DOHH2 (cell line): ENCODE results near the gene GUCY2D.

ENCODE experiments used
- H3F3A ChIP-seq: fragments of 200-600 bp; sonication (generic), shearing (Covaris generic); 2 replicates; pipeline ENCODE4 v1.6.0; 2016; ENCODE audit warnings: antibody characterized with exemption, mild to moderate bottlenecking; ENCODE audit not compliant: control insufficient read depth, insufficient read depth
- H3K27ac ChIP-seq: fragments of 200-600 bp; sonication (generic); 2 replicates; pipeline ENCODE4 v1.5.1; 2014; ENCODE audit warnings: low read depth, mild to moderate bottlenecking, low read length, moderate library complexity
- H3K27me3 ChIP-seq: fragments of 200-600 bp; sonication (generic); 2 replicates; pipeline ENCODE4 v1.6.1; 2014; ENCODE audit warnings: mild to moderate bottlenecking, low read length, mixed read lengths; ENCODE audit not compliant: control insufficient read depth
- H3K36me3 ChIP-seq: fragments of 200-600 bp; sonication (generic); 2 replicates; pipeline ENCODE4 v1.6.1; 2014; ENCODE audit warnings: mild to moderate bottlenecking, low read length, moderate library complexity, mixed read lengths; ENCODE audit not compliant: control insufficient read depth
- H3K4me1 ChIP-seq: fragments of 200-600 bp; sonication (generic); 2 replicates; pipeline ENCODE4 v1.6.1; 2014; ENCODE audit warnings: mild to moderate bottlenecking, low read length, mixed read lengths; ENCODE audit not compliant: control insufficient read depth
- H3K4me2 ChIP-seq: fragments of 200-600 bp; sonication (generic); 2 replicates; pipeline ENCODE4 v1.6.0; 2014; ENCODE audit warnings: mild to moderate bottlenecking, low read length, moderate library complexity
- H3K4me3 ChIP-seq: fragments of 200-600 bp; sonication (generic); 2 replicates; pipeline ENCODE4 v1.5.1; 2014; ENCODE audit warnings: mild to moderate bottlenecking, low read length, mixed read lengths
- H3K79me2 ChIP-seq: fragments of 200-600 bp; sonication (generic); 2 replicates; pipeline ENCODE4 v1.6.1; 2014; ENCODE audit warnings: mild to moderate bottlenecking, low read length, mixed read lengths; ENCODE audit not compliant: control insufficient read depth
- H3K9me2 ChIP-seq: fragments of 200-600 bp; sonication (generic); replicated peaks from 2 replicates; pipeline ENCODE4 v1.6.1; 2014; ENCODE audit warnings: mild to moderate bottlenecking, low read length, mixed read lengths; ENCODE audit not compliant: control insufficient read depth
- H3K9me3 ChIP-seq: fragments of 200-600 bp; sonication (generic); 2 replicates; pipeline ENCODE4 v1.6.1; 2014; ENCODE audit warnings: antibody characterized with exemption, low read length, mixed read lengths; ENCODE audit not compliant: control insufficient read depth, insufficient read depth
- H4K20me1 ChIP-seq: fragments of 200-600 bp; sonication (generic); 2 replicates; pipeline ENCODE4 v1.6.0; 2014; ENCODE audit warnings: low read depth, mild to moderate bottlenecking, antibody characterized with exemption, low read length, moderate library complexity; ENCODE audit not compliant: control insufficient read depth, insufficient read depth
- CTCF ChIP-seq: fragments of 200-600 bp; sonication (generic); IDR thresholded peaks from one replicate; pipeline ENCODE4 v1.5.1; 2014; ENCODE audit warnings: antibody characterized with exemption, mild to moderate bottlenecking, low read depth, low read length; ENCODE audit not compliant: poor library complexity, severe bottlenecking
- EZH2phosphoT487 ChIP-seq: fragments of 200-600 bp; sonication (generic); IDR thresholded peaks from 2 replicates; pipeline ENCODE4 v1.6.1; 2017; ENCODE audit warnings: borderline replicate concordance, mild to moderate bottlenecking, antibody characterized with exemption, low read length, moderate library complexity, mixed read lengths

GUCY2D gene

GRCh38 chr17:8038954-8039610, 36.7 kb downstream of the GUCY2D start, which contains the start of gene ALOX15B:
ALOX15B (plus strand) TSS chr17:8039059; CDS start chr17:8039156, 97 bp downstream.
- Histone ChIP-seq H3K9me2 (no peaks in the 10 kb centered on the region), H3K79me2 (no peaks in the 10 kb centered on the region), H3F3A (no peaks in the 10 kb centered on the region), H3K4me3 (no peak within 1 kb of the TSS), H3K27me3 (peaks cover 6% of the 10 kb centered on the region), H4K20me1 (no peaks in the 10 kb centered on the region), H3K4me2 (no peak within 1 kb of the TSS), H3K27ac (no peak within 1 kb of the TSS), H3K9me3 (no peaks in the 10 kb centered on the region), H3K4me1 (no peaks in the 10 kb centered on the region), H3K36me3 (no peaks in the 10 kb centered on the region)
- TF ChIP-seq EZH2phosphoT487: no peak

GRCh38 chr17:8039611-8040168, 37.3 kb downstream of the GUCY2D start:
- TF ChIP-seq EZH2phosphoT487: no peak
- TF ChIP-seq CTCF: no peak
- no peaks in the 10 kb centered on the region for H3K36me3 ChIP-seq
- peaks cover 6% of the 10 kb centered on the region for H3K27me3 ChIP-seq
- no peak overlapping the region for H3K4me2 ChIP-seq
- no peak overlapping the region for H3K4me3 ChIP-seq
- no peak overlapping the region for H3K27ac ChIP-seq
- H4K20me1 ChIP-seq: no peaks in the 10 kb centered on the region
- no peaks in the 10 kb centered on the region for H3K9me2 ChIP-seq
- H3F3A ChIP-seq: no peaks in the 10 kb centered on the region
- no peaks in the 10 kb centered on the region for H3K79me2 ChIP-seq
- no peaks in the 10 kb centered on the region for H3K4me1 ChIP-seq
- no peaks in the 10 kb centered on the region for H3K9me3 ChIP-seq

- Histone ChIP-seq H3K36me3 (no peaks in the 10 kb centered on the region), H3K4me1 (no peaks in the 10 kb centered on the region), H3K4me2 (no peak overlapping the region), H3K79me2 (no peaks in the 10 kb centered on the region), H3F3A (no peaks in the 10 kb centered on the region), H3K9me2 (no peaks in the 10 kb centered on the region), H3K9me3 (no peaks in the 10 kb centered on the region), H3K4me3 (no peak overlapping the region), H3K27me3 (peaks cover 6% of the 10 kb centered on the region), H3K27ac (no peak overlapping the region), H4K20me1 (no peaks in the 10 kb centered on the region)
- TF ChIP-seq CTCF (peak; percentile 80), EZH2phosphoT487 (no peak)
These were observed 39.0 kb downstream of the GUCY2D start for GRCh38 chr17:8041249-8041928.

- Histone ChIP-seq H3K79me2 (no peaks in the 10 kb centered on the region), H3K4me1 (no peaks in the 10 kb centered on the region), H4K20me1 (no peaks in the 10 kb centered on the region), H3K27ac (no peak overlapping the region), H3K36me3 (no peaks in the 10 kb centered on the region), H3K9me2 (no peaks in the 10 kb centered on the region), H3K4me2 (no peak overlapping the region), H3K9me3 (no peaks in the 10 kb centered on the region), H3K27me3 (peaks cover 6% of the 10 kb centered on the region), H3K4me3 (no peak overlapping the region), H3F3A (no peaks in the 10 kb centered on the region)
- TF ChIP-seq EZH2phosphoT487: no peak
- TF ChIP-seq CTCF: no peak
These were observed 39.6 kb downstream of the GUCY2D start for GRCh38 chr17:8041979-8042378.
